Thyroid gland (tissue), 4 donors: ENCODE data around the gene TCERG1.

Source experiments
- POLR2A ChIP-seq, 2 donors: fragments of 450-650 bp; IDR thresholded peaks; one replicate each; pipeline ENCODE4 v1.6.1; 2017; ENCODE audit warnings: antibody characterized with exemption in 2 of 2, mild to moderate bottlenecking in 2 of 2, moderate library complexity in 1 of 2
- TF ChIP-seq, protein P1 (sequence below), 6 experiments: fragments of 200-600 bp in 3 of 6; fragments of 450-650 bp in 3 of 6; sonication (generic) in 3 of 6; IDR thresholded peaks; one replicate each; pipeline ENCODE4 v1.5.1; 2016 to 2019; ENCODE audit warnings: antibody characterized with exemption in 6 of 6, mild to moderate bottlenecking in 2 of 6, inconsistent platforms in 1 of 6, moderate library complexity in 1 of 6

DNA sequence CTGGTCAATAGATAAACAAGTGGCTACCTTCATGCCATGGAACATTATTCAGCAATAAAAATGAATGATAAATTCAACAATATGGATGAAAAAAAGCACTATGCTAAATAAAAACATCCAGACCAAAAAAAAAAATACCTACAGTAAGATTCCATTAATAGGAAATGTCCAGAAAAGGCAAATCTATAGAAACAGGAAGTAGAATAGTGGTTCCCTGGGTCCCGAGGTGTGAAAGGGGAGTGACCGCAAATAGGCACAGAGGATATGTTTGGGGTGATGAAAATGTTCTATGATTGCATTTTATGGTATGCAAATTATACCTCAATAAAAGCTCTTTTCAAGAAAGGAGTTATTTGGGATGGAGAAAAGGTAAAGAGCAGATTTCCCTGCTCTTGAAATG, 72.4 kb downstream of the TCERG1 start:
- TF ChIP-seq, protein P1, sequence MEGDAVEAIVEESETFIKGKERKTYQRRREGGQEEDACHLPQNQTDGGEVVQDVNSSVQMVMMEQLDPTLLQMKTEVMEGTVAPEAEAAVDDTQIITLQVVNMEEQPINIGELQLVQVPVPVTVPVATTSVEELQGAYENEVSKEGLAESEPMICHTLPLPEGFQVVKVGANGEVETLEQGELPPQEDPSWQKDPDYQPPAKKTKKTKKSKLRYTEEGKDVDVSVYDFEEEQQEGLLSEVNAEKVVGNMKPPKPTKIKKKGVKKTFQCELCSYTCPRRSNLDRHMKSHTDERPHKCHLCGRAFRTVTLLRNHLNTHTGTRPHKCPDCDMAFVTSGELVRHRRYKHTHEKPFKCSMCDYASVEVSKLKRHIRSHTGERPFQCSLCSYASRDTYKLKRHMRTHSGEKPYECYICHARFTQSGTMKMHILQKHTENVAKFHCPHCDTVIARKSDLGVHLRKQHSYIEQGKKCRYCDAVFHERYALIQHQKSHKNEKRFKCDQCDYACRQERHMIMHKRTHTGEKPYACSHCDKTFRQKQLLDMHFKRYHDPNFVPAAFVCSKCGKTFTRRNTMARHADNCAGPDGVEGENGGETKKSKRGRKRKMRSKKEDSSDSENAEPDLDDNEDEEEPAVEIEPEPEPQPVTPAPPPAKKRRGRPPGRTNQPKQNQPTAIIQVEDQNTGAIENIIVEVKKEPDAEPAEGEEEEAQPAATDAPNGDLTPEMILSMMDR (IDR thresholded peaks at IDR 0.05) = no peak
- TF ChIP-seq POLR2A (IDR thresholded peaks at IDR 0.05) = no peak
